Suppressor macrophage (primary cell): ENCODE data around the gene CDCA8.
"Not testable (repeated sequence)": the region's sequence is repeated elsewhere in the genome, so short reads cannot be mapped to it uniquely, and the experiment has no call there.

Experiments
- DNase-seq, 4 experiments: peaks; one replicate each; pipeline ENCODE4 v3.0.0-alpha.2; 2020 to 2022

The CDCA8 gene

GRCh38 chr1:37738619-37739018 lies 46.3 kb downstream of the CDCA8 start:
- DNase-seq, result not testable (repeated sequence)

- no peak for DNase-seq
Observed at GRCh38 chr1:37739222-37739621, 46.9 kb downstream of the CDCA8 start.

GRCh38 chr1:37741130-37741529 lies 48.8 kb downstream of the CDCA8 start:
- no peak for DNase-seq

- DNase-seq, result no peak
Observed at GRCh38 chr1:37741662-37742061, 49.3 kb downstream of the CDCA8 start.

- DNase-seq, result no peak
Observed at GRCh38 chr1:37746806-37747205, 54.5 kb downstream of the CDCA8 start.

GRCh38 chr1:37748565-37748964 lies 56.2 kb downstream of the CDCA8 start:
- DNase-seq, result no peak

- DNase-seq, result no peak
Observed at GRCh38 chr1:37752213-37752582, 59.9 kb downstream of the CDCA8 start.

- DNase-seq, result peak; percentile 11 to 59 (median 33)
Observed at GRCh38 chr1:37752583-37753471, 60.5 kb downstream of the CDCA8 start.

- DNase-seq, result no peak
Observed at GRCh38 chr1:37753473-37754321, 61.4 kb downstream of the CDCA8 start.

- DNase-seq, result peak in 2 of 4 experiments; percentile 9 to 28
Observed at GRCh38 chr1:37755290-37755689, 63.0 kb downstream of the CDCA8 start.

- peak; percentile 19 to 48 (median 42) for DNase-seq
Observed at GRCh38 chr1:37755951-37756560, 63.7 kb downstream of the CDCA8 start.
